Activated T-helper 1 cell treated with anti-CD3 and anti-CD28 coated beads, Interleukin-12 subunit alpha, Interleukin-12 subunit beta, Interleukin-2, Interleukin-4 antibody, amounts not matched to agents 30 ng/mL and 10 ng/mL and 1 ng/mL, durations not matched to agents 14 hours and 24 hours and 36 hours (primary cell): ENCODE results near the gene PLEKHG4B. TPM values are rescaled to one million over a fixed set of nuclear protein-coding genes. Genes with fewer than 3 reads are reported as not detected.
A peak's percentile ranks its signal among the peaks of the same experiment; 100 is the strongest.
"Not testable (repeated sequence)": the region's sequence is repeated elsewhere in the genome, so short reads cannot be mapped to it uniquely, and the experiment has no call there.

Experiments used
- DNase-seq: peaks from one replicate; pipeline ENCODE4 v3.0.0; 2021; ENCODE audit warnings: low spot score
- H3K27ac Mint-ChIP-seq: one replicate; pipeline ENCODE4 v1.8.0; 2021; ENCODE audit warnings: mild to moderate bottlenecking, mixed read lengths
- H3K27me3 Mint-ChIP-seq: one replicate; pipeline ENCODE4 v1.8.0; 2022; ENCODE audit warnings: mild to moderate bottlenecking, moderate library complexity, mixed read lengths; ENCODE audit not compliant: insufficient read depth
- H3K36me3 Mint-ChIP-seq: one replicate; pipeline ENCODE4 v1.8.0; 2021; ENCODE audit warnings: low read depth, mixed read lengths
- H3K4me1 Mint-ChIP-seq: one replicate; pipeline ENCODE4 v1.8.0; 2021; ENCODE audit warnings: low read depth, mixed read lengths
- H3K4me3 Mint-ChIP-seq: one replicate; pipeline ENCODE4 v1.8.0; 2021; ENCODE audit warnings: mild to moderate bottlenecking, moderate library complexity, mixed read lengths
- H3K9me3 Mint-ChIP-seq: one replicate; pipeline ENCODE4 v1.8.0; 2021; ENCODE audit warnings: mixed read lengths
- intact Hi-C: fragments of 100-400 bp; cut with micrococcal nuclease; formaldehyde crosslinking; loops from one replicate; pipeline ENCODE4 v1.15.1; 2024
- total RNA-seq: library from RNA; stranded (reverse); gene quantifications from 2 replicates; pipeline ENCODE4 v1.2.3, GENCODE V29; 2022

PLEKHG4B gene
- total RNA-seq, 1 donor from 2014 or later = not detected

DNA sequence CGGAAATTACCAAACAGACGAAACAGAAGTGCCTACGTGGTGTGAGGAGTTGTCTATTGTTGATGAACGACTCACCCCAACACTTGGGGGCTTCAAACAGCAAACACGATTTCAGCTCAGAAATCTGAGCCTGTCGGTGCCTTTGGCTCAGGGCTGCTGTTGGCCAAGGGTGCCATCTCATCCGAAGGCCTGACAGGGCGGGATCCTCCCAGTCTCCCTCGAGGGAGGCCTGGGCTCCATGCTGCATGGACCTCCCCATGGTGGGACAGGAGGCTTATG, 100.7 kb downstream of the PLEKHG4B start:
- Mint-ChIP-seq H3K9me3 (no peaks in the 10 kb centered on the region), H3K36me3 (no peaks in the 10 kb centered on the region), H3K4me1 (peaks cover 5% of the 10 kb centered on the region), H3K4me3 (no peak overlapping the region), H3K27ac (no peak overlapping the region), H3K27me3 (peaks cover 2% of the 10 kb centered on the region)
- intact Hi-C loops = no loop called here
- no peak for DNase-seq

- no peaks in the 10 kb centered on the region for H3K9me3 Mint-ChIP-seq
- H3K27me3 Mint-ChIP-seq = peaks cover 2% of the 10 kb centered on the region
- intact Hi-C loops = no loop called here
- H3K4me1 Mint-ChIP-seq = peaks cover 5% of the 10 kb centered on the region
- no peak overlapping the region for H3K4me3 Mint-ChIP-seq
- no peaks in the 10 kb centered on the region for H3K36me3 Mint-ChIP-seq
- H3K27ac Mint-ChIP-seq = no peak overlapping the region
- DNase-seq = no peak
These were observed 101.2 kb downstream of the PLEKHG4B start for GRCh38 chr5:192970-193831.

DNA sequence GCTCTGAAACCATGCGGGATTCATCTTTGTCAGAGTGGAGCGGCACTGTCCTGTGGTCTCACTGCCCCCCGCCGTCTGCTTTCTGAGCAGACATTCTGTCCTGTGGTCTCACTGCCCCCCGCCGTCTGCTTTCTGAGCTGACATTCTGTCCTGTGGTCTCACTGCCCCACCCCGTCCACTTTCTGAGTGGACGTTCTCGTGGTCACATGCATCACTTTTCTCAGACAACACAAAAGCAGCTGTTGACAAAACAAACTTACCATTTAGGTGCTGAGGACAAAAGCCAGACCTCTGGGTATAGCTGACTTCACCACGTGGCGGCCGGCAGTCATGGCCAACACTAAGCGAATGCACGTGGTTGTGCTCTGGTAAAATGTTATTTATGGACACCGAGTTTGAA, 102.1 kb downstream of the PLEKHG4B start:
- Mint-ChIP-seq H3K9me3 (no peaks in the 10 kb centered on the region), H3K4me1 (peaks cover 5% of the 10 kb centered on the region), H3K27ac (no peak overlapping the region), H3K4me3 (no peak overlapping the region), H3K27me3 (peaks cover 2% of the 10 kb centered on the region), H3K36me3 (no peaks in the 10 kb centered on the region)
- no peak for DNase-seq
- intact Hi-C loops = no loop called here

- intact Hi-C loops = no loop called here
- Mint-ChIP-seq H3K27ac (no peak overlapping the region), H3K9me3 (no peaks in the 10 kb centered on the region), H3K27me3 (peaks cover 2% of the 10 kb centered on the region), H3K4me3 (no peak overlapping the region), H3K36me3 (no peaks in the 10 kb centered on the region), H3K4me1 (peaks cover 5% of the 10 kb centered on the region)
- DNase-seq = no peak
These were observed 102.7 kb downstream of the PLEKHG4B start for GRCh38 chr5:194603-195209.

- DNase-seq = no peak
- H3K27ac Mint-ChIP-seq = peak overlapping the region; percentile 40
These were observed 103.6 kb downstream of the PLEKHG4B start for GRCh38 chr5:195401-196160.

DNA sequence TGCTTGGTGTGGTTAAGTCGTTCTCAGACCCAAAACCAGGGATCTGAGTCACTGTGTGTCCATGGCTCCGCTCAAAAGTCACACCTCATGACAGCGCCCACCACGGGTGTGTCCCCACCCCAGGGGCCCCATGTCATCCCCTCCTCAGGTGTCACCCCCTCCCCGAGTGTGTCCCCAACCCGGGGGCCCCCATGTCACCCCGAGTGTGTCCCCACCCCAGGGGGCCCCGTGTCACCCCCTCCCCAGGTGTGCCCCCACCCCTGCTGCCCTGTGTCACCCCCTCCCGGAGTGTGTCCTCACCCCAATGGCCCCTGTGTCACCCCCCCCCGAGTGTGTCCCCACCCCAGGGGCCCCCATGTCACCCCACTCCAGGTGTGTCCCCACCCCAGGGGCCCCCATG, 104.4 kb downstream of the PLEKHG4B start:
- Mint-ChIP-seq H3K36me3 (no peaks in the 10 kb centered on the region), H3K4me3 (no peak overlapping the region), H3K9me3 (no peaks in the 10 kb centered on the region), H3K4me1 (peaks cover 5% of the 10 kb centered on the region), H3K27ac (no peak overlapping the region), H3K27me3 (peaks cover 2% of the 10 kb centered on the region)
- DNase-seq = no peak
- intact Hi-C loops = no loop called here

More at GRCh38 chr5:195401-196160, 103.6 kb downstream of the PLEKHG4B start:
- peaks cover 2% of the 10 kb centered on the region for H3K27me3 Mint-ChIP-seq
- peaks cover 5% of the 10 kb centered on the region for H3K4me1 Mint-ChIP-seq
- intact Hi-C loops = no loop called here
- H3K9me3 Mint-ChIP-seq = no peaks in the 10 kb centered on the region
- H3K4me3 Mint-ChIP-seq = no peak overlapping the region
- H3K36me3 Mint-ChIP-seq = no peaks in the 10 kb centered on the region

DNA sequence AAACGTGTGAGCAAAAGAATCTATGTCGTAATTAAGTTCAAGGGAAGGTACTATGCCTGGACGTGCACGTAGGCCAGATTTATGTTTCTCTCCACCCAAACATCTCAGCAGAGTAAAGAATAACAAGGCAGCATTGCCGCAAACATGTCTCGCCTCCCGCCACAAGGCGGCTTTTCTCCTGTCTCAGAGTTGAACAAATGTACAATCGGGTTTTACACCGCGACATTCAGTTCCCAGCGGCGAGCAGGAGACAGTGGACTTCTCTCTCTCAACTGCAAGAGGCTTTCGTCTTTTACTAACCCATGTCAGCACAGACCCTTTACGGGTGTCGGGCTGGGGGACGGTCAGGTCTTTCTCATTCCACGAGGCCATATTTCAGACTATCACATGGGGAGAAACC, 105.1 kb downstream of the PLEKHG4B start:
- H3K9me3 Mint-ChIP-seq, H3K4me1 Mint-ChIP-seq, intact Hi-C loops, H3K36me3 Mint-ChIP-seq, H3K4me3 Mint-ChIP-seq, DNase-seq, H3K27me3 Mint-ChIP-seq, H3K27ac Mint-ChIP-seq: not testable (repeated sequence)

DNA sequence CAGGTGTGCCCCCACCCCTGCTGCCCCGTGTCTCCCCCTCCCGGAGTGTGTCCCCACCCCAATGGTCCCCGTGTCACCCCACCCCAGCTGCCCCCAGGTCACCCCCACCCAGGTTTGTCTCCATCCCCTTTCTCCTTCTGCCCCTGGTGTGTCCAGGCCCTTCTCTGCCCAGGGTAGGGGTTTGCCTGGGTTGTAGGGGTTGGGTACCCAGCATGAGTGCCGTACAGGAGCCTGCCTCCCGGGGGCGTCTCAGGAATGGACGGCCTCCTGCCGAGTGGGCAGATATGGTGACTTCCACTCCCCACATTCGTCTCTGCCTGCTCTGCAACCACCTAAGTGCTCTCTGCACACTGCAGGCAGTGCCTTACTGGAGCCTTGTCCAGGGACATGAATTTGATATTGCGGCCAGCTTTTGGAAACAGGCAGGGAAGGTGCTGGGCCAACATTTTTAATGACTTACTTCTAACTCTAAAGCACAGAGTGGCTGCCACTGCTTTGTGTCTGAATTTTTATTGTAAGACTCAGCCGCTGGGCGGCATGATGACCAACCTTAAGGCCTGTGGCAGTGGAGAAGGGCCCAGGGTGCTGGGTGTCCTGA, 106.0 kb downstream of the PLEKHG4B start:
- no peak overlapping the region for H3K27ac Mint-ChIP-seq
- intact Hi-C loops = no loop called here
- no peak overlapping the region for H3K4me3 Mint-ChIP-seq

DNA sequence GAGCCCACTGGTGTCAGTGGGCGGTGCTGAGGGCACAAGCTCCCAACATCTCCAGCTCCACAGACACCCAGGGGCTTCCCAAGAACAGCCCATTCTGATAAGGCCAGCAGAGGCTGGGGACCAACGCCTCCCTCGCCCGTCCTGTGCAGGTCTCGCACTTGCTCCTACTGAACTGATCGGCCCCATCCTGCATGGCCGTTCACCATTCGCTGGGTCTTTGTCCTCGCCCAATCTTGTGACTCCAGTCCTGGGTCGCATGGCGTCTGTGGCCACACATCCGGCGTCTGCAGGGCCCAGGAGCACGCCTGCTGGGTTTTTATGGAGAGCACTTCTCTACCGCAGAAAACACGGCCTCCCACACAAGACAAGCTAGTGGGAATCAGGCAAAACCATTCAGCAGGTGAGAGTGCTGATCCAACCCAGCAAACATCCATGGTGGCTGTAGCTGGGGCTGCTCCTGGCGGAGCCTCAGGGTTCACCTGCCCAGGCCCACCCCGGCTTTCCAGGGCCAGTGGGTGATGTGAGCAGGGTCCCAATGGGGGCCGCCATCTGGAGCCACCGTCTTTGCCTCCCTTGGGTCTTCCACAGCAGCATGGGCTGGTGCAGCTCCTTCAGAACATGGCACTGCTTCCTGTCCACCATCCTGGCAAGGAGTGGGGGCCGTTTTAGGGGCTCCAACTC, 106.7 kb downstream of the PLEKHG4B start:
- Mint-ChIP-seq H3K27ac (no peak overlapping the region), H3K27me3 (peaks cover 2% of the 10 kb centered on the region), H3K4me1 (peaks cover 5% of the 10 kb centered on the region), H3K9me3 (no peaks in the 10 kb centered on the region), H3K4me3 (no peak overlapping the region), H3K36me3 (peaks cover under 1% of the 10 kb centered on the region)
- intact Hi-C loops = no loop called here
- no peak for DNase-seq

More for the DNA sequence above, 106.0 kb downstream of the PLEKHG4B start:
- Mint-ChIP-seq H3K4me1 (peaks cover 5% of the 10 kb centered on the region), H3K36me3 (no peaks in the 10 kb centered on the region), H3K27me3 (peaks cover 2% of the 10 kb centered on the region), H3K9me3 (no peaks in the 10 kb centered on the region)
- DNase-seq = no peak

DNA sequence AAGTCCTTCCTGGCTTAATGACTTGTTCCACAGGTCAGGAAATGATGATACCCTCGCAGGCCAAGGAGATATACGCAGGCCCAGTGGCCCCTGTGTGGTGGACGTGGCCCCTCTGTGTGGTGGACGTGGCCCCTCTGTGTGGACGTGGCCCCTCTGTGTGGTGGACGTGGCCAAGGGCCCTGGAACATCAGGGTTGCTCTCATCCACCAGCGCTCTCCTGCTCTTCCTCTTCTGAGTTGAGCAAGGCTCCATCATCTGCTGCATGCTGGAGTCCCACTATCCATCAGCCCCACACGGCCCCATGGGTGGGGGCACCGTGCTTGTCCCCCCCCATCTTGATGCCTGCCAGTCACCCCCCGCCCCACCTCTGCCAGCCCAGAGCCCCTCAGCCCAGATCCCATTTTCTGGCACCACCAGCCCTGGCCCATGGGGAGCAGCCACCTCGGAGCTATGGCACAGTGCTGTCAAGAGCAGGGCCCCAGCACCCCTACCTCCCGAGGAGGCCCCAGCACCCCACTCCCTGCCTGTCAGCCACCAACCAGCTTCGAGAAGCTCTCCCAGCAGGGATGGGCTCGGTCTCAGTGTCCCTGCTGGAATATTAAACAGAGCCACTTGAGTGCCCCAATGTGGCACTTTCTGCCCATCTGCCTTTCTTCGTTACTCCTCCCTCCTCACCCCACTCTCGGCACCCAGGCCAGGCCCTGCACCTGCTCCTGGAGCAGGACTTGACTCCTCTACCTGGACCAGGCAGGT, 107.4 kb downstream of the PLEKHG4B start:
- Mint-ChIP-seq H3K4me1 (peaks cover 5% of the 10 kb centered on the region), H3K4me3 (no peak overlapping the region), H3K27ac (no peak overlapping the region), H3K36me3 (peaks cover 3% of the 10 kb centered on the region), H3K27me3 (peaks cover 2% of the 10 kb centered on the region), H3K9me3 (no peaks in the 10 kb centered on the region)
- intact Hi-C loops = no loop called here
- no peak for DNase-seq

- Mint-ChIP-seq H3K4me3 (no peak overlapping the region), H3K27ac (no peak overlapping the region), H3K27me3 (peaks cover 2% of the 10 kb centered on the region), H3K9me3 (no peaks in the 10 kb centered on the region), H3K4me1 (peaks cover 5% of the 10 kb centered on the region), H3K36me3 (peaks cover 10% of the 10 kb centered on the region)
- DNase-seq = no peak
- intact Hi-C loops = no loop called here
These were observed 108.1 kb downstream of the PLEKHG4B start for GRCh38 chr5:199950-200645.
